GM23338 (cell line): ENCODE measurements around the gene UIMC1.

Experiments
- CREB1 ChIP-seq: fragments of 250-450 bp; sonication (Bioruptor Pico); IDR thresholded peaks from 2 replicates; pipeline ENCODE4 v1.5.0; 2020; ENCODE audit warnings: low read depth, mild to moderate bottlenecking, moderate library complexity
- EZH2 ChIP-seq: fragments of 200-600 bp; sonication (generic); IDR thresholded peaks from one replicate; pipeline ENCODE4 v1.8.0; 2017; ENCODE audit warnings: antibody characterized with exemption, mild to moderate bottlenecking, low read depth; ENCODE audit not compliant: unreplicated experiment
- EZH2phosphoT487 ChIP-seq: fragments of 200-600 bp; sonication (generic); IDR thresholded peaks from one replicate; pipeline ENCODE4 v1.8.1; 2018; ENCODE audit warnings: antibody characterized with exemption; ENCODE audit not compliant: unreplicated experiment
- JUNB ChIP-seq: IDR thresholded peaks from one replicate; pipeline ENCODE4 v1.6.1; 2016; ENCODE audit warnings: antibody characterized with exemption; ENCODE audit not compliant: unreplicated experiment
- POLR2AphosphoS5 ChIP-seq: IDR thresholded peaks from 2 replicates; pipeline ENCODE4 v1.6.1; 2016; ENCODE audit warnings: antibody characterized with exemption, low read depth
- STAT1 ChIP-seq: IDR thresholded peaks from one replicate; pipeline ENCODE4 v1.6.1; 2016; ENCODE audit warnings: antibody characterized with exemption; ENCODE audit not compliant: unreplicated experiment
- ZNF114 ChIP-seq: fragments of 250-450 bp; sonication (Bioruptor Pico); IDR thresholded peaks from 2 replicates; pipeline ENCODE4 v1.5.0; 2020; ENCODE audit warnings: mild to moderate bottlenecking, moderate library complexity
- ZNF331 ChIP-seq: fragments of 250-450 bp; sonication (Bioruptor Pico); IDR thresholded peaks from 2 replicates; pipeline ENCODE4 v1.5.0; 2020; ENCODE audit warnings: low read depth, mild to moderate bottlenecking, moderate library complexity
- TF ChIP-seq, protein P1 (sequence below), 2 experiments: fragments of 200-600 bp in 1 of 2; sonication (generic) in 1 of 2; conservative IDR thresholded peaks; 2 replicates each; pipeline versions ENCODE4 v1.5.1 to v1.6.1; 2016 to 2017; ENCODE audit warnings: antibody characterized with exemption in 2 of 2, low read depth in 2 of 2, mild to moderate bottlenecking in 2 of 2, moderate library complexity in 1 of 2
- TF ChIP-seq, protein P2 (sequence below): IDR thresholded peaks from one replicate; pipeline ENCODE4 v1.6.1; 2018; ENCODE audit warnings: antibody characterized with exemption; ENCODE audit not compliant: unreplicated experiment
- TF ChIP-seq, protein P3 (sequence below): fragments of 250-450 bp; sonication (Bioruptor Pico); IDR thresholded peaks from 2 replicates; pipeline ENCODE4 v1.5.0; 2020; ENCODE audit warnings: mild to moderate bottlenecking, moderate library complexity
- TF ChIP-seq, protein P4 (sequence below): IDR thresholded peaks from 2 replicates; pipeline ENCODE4 v1.6.1; 2016; ENCODE audit warnings: antibody characterized with exemption

DNA sequence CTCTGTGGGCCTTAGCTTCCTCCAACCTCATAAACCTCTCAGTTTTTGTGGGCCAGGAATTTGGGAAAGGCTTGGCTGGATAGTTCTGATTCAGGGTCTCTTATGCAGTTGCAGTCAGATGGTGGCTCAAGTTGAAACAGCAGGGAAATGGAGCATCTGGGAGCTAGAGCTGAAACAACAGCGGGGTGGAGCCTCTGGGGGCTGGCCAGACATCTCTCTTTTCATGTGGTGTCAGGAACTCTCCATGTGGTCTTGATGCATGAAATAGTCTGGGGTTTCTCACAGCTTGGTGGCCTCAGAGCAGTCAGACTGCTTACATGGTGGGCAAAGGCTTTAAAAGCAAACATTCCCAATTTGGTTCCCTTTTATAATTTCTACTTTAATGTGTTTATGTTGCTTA, 29.4 kb upstream of the UIMC1 start:
- no peak for TF ChIP-seq JUNB
- TF ChIP-seq, protein P1, sequence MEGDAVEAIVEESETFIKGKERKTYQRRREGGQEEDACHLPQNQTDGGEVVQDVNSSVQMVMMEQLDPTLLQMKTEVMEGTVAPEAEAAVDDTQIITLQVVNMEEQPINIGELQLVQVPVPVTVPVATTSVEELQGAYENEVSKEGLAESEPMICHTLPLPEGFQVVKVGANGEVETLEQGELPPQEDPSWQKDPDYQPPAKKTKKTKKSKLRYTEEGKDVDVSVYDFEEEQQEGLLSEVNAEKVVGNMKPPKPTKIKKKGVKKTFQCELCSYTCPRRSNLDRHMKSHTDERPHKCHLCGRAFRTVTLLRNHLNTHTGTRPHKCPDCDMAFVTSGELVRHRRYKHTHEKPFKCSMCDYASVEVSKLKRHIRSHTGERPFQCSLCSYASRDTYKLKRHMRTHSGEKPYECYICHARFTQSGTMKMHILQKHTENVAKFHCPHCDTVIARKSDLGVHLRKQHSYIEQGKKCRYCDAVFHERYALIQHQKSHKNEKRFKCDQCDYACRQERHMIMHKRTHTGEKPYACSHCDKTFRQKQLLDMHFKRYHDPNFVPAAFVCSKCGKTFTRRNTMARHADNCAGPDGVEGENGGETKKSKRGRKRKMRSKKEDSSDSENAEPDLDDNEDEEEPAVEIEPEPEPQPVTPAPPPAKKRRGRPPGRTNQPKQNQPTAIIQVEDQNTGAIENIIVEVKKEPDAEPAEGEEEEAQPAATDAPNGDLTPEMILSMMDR (conservative IDR thresholded peaks at IDR 0.05; ENCODE audit: low read depth in 2 of 2), result no peak
- TF ChIP-seq POLR2AphosphoS5, result no peak
- no peak for TF ChIP-seq EZH2
- TF ChIP-seq, protein P2, sequence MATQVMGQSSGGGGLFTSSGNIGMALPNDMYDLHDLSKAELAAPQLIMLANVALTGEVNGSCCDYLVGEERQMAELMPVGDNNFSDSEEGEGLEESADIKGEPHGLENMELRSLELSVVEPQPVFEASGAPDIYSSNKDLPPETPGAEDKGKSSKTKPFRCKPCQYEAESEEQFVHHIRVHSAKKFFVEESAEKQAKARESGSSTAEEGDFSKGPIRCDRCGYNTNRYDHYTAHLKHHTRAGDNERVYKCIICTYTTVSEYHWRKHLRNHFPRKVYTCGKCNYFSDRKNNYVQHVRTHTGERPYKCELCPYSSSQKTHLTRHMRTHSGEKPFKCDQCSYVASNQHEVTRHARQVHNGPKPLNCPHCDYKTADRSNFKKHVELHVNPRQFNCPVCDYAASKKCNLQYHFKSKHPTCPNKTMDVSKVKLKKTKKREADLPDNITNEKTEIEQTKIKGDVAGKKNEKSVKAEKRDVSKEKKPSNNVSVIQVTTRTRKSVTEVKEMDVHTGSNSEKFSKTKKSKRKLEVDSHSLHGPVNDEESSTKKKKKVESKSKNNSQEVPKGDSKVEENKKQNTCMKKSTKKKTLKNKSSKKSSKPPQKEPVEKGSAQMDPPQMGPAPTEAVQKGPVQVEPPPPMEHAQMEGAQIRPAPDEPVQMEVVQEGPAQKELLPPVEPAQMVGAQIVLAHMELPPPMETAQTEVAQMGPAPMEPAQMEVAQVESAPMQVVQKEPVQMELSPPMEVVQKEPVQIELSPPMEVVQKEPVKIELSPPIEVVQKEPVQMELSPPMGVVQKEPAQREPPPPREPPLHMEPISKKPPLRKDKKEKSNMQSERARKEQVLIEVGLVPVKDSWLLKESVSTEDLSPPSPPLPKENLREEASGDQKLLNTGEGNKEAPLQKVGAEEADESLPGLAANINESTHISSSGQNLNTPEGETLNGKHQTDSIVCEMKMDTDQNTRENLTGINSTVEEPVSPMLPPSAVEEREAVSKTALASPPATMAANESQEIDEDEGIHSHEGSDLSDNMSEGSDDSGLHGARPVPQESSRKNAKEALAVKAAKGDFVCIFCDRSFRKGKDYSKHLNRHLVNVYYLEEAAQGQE, result no peak
- no peak for TF ChIP-seq CREB1
- TF ChIP-seq, protein P3, sequence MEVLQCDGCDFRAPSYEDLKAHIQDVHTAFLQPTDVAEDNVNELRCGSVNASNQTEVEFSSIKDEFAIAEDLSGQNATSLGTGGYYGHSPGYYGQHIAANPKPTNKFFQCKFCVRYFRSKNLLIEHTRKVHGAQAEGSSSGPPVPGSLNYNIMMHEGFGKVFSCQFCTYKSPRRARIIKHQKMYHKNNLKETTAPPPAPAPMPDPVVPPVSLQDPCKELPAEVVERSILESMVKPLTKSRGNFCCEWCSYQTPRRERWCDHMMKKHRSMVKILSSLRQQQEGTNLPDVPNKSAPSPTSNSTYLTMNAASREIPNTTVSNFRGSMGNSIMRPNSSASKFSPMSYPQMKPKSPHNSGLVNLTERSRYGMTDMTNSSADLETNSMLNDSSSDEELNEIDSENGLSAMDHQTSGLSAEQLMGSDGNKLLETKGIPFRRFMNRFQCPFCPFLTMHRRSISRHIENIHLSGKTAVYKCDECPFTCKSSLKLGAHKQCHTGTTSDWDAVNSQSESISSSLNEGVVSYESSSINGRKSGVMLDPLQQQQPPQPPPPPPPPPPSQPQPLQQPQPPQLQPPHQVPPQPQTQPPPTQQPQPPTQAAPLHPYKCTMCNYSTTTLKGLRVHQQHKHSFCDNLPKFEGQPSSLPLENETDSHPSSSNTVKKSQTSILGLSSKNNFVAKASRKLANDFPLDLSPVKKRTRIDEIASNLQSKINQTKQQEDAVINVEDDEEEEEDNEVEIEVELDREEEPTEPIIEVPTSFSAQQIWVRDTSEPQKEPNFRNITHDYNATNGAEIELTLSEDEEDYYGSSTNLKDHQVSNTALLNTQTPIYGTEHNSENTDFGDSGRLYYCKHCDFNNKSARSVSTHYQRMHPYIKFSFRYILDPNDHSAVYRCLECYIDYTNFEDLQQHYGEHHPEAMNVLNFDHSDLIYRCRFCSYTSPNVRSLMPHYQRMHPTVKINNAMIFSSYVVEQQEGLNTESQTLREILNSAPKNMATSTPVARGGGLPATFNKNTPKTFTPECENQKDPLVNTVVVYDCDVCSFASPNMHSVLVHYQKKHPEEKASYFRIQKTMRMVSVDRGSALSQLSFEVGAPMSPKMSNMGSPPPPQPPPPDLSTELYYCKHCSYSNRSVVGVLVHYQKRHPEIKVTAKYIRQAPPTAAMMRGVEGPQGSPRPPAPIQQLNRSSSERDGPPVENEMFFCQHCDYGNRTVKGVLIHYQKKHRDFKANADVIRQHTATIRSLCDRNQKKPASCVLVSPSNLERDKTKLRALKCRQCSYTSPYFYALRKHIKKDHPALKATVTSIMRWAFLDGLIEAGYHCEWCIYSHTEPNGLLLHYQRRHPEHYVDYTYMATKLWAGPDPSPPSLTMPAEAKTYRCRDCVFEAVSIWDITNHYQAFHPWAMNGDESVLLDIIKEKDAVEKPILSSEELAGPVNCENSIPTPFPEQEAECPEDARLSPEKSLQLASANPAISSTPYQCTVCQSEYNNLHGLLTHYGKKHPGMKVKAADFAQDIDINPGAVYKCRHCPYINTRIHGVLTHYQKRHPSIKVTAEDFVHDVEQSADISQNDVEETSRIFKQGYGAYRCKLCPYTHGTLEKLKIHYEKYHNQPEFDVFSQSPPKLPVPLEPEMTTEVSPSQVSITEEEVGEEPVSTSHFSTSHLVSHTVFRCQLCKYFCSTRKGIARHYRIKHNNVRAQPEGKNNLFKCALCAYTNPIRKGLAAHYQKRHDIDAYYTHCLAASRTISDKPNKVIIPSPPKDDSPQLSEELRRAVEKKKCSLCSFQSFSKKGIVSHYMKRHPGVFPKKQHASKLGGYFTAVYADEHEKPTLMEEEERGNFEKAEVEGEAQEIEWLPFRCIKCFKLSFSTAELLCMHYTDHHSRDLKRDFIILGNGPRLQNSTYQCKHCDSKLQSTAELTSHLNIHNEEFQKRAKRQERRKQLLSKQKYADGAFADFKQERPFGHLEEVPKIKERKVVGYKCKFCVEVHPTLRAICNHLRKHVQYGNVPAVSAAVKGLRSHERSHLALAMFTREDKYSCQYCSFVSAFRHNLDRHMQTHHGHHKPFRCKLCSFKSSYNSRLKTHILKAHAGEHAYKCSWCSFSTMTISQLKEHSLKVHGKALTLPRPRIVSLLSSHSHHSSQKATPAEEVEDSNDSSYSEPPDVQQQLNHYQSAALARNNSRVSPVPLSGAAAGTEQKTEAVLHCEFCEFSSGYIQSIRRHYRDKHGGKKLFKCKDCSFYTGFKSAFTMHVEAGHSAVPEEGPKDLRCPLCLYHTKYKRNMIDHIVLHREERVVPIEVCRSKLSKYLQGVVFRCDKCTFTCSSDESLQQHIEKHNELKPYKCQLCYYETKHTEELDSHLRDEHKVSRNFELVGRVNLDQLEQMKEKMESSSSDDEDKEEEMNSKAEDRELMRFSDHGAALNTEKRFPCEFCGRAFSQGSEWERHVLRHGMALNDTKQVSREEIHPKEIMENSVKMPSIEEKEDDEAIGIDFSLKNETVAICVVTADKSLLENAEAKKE, result no peak
- TF ChIP-seq EZH2phosphoT487, result no peak
- TF ChIP-seq, protein P4, sequence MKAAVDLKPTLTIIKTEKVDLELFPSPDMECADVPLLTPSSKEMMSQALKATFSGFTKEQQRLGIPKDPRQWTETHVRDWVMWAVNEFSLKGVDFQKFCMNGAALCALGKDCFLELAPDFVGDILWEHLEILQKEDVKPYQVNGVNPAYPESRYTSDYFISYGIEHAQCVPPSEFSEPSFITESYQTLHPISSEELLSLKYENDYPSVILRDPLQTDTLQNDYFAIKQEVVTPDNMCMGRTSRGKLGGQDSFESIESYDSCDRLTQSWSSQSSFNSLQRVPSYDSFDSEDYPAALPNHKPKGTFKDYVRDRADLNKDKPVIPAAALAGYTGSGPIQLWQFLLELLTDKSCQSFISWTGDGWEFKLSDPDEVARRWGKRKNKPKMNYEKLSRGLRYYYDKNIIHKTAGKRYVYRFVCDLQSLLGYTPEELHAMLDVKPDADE, result no peak
- TF ChIP-seq STAT1, result no peak
- TF ChIP-seq ZNF331, result no peak
- no peak for TF ChIP-seq ZNF114 (CRISPR knock-in tag)
